Cardiac fibroblast (primary cell): Measurements from ENCODE around the gene NELFA.
A peak's percentile ranks its signal among the peaks of the same experiment; 100 is the strongest.

Experiments
- DNase-seq, 2 donors: peaks; one replicate each; pipeline versions ENCODE4 v3.0.0 to v3.0.0-alpha.2; 2010; ENCODE audit warnings: low read depth in 2 of 2
- H3K4me3 ChIP-seq, 2 donors: replicated peaks in 1 of 2; 1 replicate in 1 of 2; 2 replicates in 1 of 2; pipeline ENCODE4 v1.5.1; 2011; ENCODE audit warnings: low read depth in 2 of 2, low read length in 2 of 2, mild to moderate bottlenecking in 2 of 2, moderate library complexity in 1 of 2
- CTCF ChIP-seq: IDR thresholded peaks from one replicate; pipeline ENCODE4 v1.5.1; 2011; ENCODE audit warnings: low read depth, mild to moderate bottlenecking, low read length, inconsistent platforms

The NELFA gene

DNA sequence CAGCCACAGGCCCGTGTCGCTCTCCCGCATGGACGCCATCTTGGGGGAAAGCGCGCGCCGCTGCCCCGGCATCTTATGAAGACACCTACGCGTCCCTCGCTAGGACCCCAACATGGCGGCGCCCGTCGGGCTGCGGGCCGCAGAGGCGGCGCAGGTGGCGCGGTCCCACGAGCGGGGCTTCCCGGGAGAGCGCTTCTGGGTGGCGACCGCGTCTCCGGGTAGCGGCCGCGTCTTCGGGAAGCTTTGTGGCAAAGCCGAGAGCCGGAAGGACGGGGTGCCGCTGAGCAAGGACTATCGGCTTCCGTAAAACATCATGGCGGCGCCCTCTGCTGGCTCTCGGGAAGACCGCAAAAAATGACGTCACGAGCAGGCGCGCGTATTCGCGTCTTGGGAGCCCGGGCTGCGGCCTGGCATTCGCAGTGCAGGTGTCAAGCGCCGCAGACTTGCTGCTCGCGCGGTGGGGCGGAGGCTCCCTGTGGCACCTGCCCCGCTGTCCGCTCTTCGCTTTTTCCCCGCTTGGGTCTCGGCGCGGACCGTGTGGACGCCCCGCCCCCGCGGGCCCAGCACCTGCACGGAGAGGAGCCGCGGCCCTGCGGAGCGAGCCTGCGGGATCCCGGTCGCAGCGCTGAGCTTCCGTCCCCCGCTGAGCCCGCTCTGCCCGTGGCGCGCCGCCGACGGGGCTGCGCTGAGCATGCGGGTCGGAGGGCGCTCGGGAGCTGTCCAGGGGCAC, at the start of gene NELFA:
TSS of gene NELFA (minus strand) at position 54 of the 730 bp plus-strand sequence. CDS start at position 39, 15 bp downstream.
- peak; percentile 50 for TF ChIP-seq CTCF
- peak within 1 kb of the TSS; percentile 100 for H3K4me3 ChIP-seq
- peak; percentile 95 to 96 for DNase-seq

- TF ChIP-seq CTCF, result no peak
- no peak for DNase-seq
- H3K4me3 ChIP-seq, result no peak overlapping the region
These were observed 48.8 kb upstream of the NELFA start for GRCh38 chr4:2057382-2058065.

DNA sequence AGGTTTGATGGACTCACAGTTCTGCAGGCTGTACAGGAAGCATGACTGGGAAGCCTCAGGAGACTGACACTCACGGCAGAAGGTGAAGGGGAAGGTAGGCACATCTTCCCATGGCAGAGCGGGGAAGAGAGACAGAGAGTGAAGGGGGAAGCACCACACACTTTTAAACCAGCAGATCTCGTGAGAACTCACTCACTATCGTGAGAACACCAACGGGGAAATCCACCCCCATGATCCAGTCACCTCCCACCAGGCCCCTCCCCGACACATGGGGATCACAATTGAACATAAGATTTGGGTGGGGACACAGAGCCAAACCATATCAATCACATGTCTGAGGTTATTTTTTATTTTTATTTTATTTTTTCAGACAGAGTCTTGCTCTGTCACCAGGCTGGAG, 45.4 kb upstream of the NELFA start:
- no peak for TF ChIP-seq CTCF
- no peak overlapping the region for H3K4me3 ChIP-seq
- no peak for DNase-seq

DNA sequence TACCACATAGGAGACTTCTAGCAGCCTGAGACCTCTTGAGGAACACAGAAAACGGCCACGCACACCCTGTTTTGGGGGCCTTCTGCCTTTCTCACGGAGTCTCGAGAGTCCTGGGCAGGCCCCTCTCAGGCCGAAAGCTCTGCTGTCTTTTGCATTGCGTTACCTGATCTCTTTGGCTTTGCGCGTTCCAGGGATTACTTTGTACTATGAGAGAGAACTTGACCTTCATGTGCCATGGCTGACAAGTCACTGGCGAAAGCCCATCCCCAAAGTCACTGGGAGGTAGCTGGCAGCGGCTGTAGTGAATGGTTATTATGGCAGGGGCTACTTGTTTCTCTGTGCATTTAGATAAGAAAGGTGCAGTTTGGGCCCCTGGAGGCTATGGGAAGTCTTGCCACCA, 42.3 kb upstream of the NELFA start:
- no peak for TF ChIP-seq CTCF
- H3K4me3 ChIP-seq, result no peak overlapping the region
- no peak for DNase-seq

GRCh38 chr4:2049811-2050210, 41.0 kb upstream of the NELFA start:
- H3K4me3 ChIP-seq, result no peak overlapping the region
- no peak for DNase-seq
- no peak for TF ChIP-seq CTCF

DNA sequence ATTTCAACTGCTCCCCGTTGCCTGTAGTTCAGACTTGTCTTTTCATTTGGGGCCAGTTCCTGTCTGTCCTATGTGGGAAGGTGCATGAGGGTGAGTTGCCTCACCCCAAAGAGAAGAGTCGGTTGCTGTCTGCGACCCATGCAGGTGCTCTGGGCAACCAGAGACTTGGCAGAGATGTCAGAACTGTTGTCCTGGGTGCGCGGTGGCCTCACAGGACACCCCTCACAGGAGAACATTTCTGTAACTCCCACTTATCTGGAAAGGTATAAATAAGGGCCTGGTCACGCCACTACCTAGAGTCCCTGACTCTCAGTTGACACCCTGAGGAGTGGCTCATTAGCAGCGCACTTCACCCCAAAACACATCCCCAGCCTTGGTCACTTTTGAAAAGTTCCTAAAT, 40.6 kb upstream of the NELFA start:
- no peak for TF ChIP-seq CTCF
- DNase-seq, result no peak

More for the DNA sequence above, 40.6 kb upstream of the NELFA start:
- H3K4me3 ChIP-seq, result no peak overlapping the region
